GM23338 (cell line): ENCODE data around the gene SVIL. TPM values are rescaled to one million over a fixed set of nuclear protein-coding genes. Genes with fewer than 3 reads are reported as not detected.

ENCODE experiments used
- ATAC-seq: fragments of 200-7000 bp; cut with Tn5 transposase; 3 replicates; pipeline ENCODE4 v1.9.1; 2020
- DNase-seq: peaks from one replicate; pipeline ENCODE4 v3.0.0-alpha.2; 2015; ENCODE audit warnings: low spot score
- H2AFZ ChIP-seq: fragments of 200-600 bp; sonication (generic); 2 replicates; pipeline ENCODE4 v1.8.0; 2016; ENCODE audit warnings: antibody characterized with exemption, mild to moderate bottlenecking, moderate library complexity
- H3F3A ChIP-seq: fragments of 200-600 bp; sonication (generic); replicated peaks from 2 replicates; pipeline ENCODE4 v1.8.0; 2017; ENCODE audit warnings: antibody characterized with exemption, mixed run types, low read depth
- H3K27ac ChIP-seq: fragments of 200-600 bp; sonication (generic); 2 replicates; pipeline ENCODE4 v1.6.1; 2016; ENCODE audit warnings: low read depth
- H3K27me3 ChIP-seq: fragments of 200-600 bp; sonication (generic); 2 replicates; pipeline ENCODE4 v1.8.0; 2016; ENCODE audit warnings: mild to moderate bottlenecking, mixed run types, moderate library complexity; ENCODE audit not compliant: insufficient read depth
- H3K36me3 ChIP-seq: fragments of 200-600 bp; sonication (generic); 2 replicates; pipeline ENCODE4 v1.8.0; 2016; ENCODE audit warnings: mild to moderate bottlenecking; ENCODE audit not compliant: insufficient read depth
- H3K4me1 ChIP-seq: fragments of 200-600 bp; sonication (generic); 2 replicates; pipeline ENCODE4 v1.8.0; 2016; ENCODE audit warnings: mild to moderate bottlenecking, moderate library complexity; ENCODE audit not compliant: insufficient read depth
- H3K4me2 ChIP-seq: fragments of 200-600 bp; sonication (generic); 2 replicates; pipeline ENCODE4 v1.7.1; 2017; ENCODE audit warnings: mixed run types
- H3K4me3 ChIP-seq: fragments of 200-600 bp; sonication (generic); 2 replicates; pipeline ENCODE4 v1.6.1; 2016; ENCODE audit warnings: mixed run types
- H3K79me2 ChIP-seq: fragments of 200-600 bp; sonication (generic); replicated peaks from 2 replicates; pipeline ENCODE4 v1.8.0; 2017; ENCODE audit warnings: mild to moderate bottlenecking; ENCODE audit not compliant: insufficient read depth
- H3K9me2 ChIP-seq: fragments of 200-600 bp; sonication (generic); 2 replicates; pipeline ENCODE4 v1.8.0; 2017; ENCODE audit not compliant: insufficient read depth
- H4K20me1 ChIP-seq: fragments of 200-600 bp; sonication (generic); replicated peaks from 2 replicates; pipeline ENCODE4 v1.8.0; 2017; ENCODE audit warnings: mild to moderate bottlenecking; ENCODE audit not compliant: insufficient read depth
- H3K27ac Mint-ChIP-seq: 2 replicates; pipeline ENCODE4 v1.8.0; 2020; ENCODE audit warnings: inconsistent platforms, mild to moderate bottlenecking, moderate library complexity, mixed read lengths
- H3K27me3 Mint-ChIP-seq: 3 replicates; pipeline ENCODE4 v1.8.0; 2022; ENCODE audit warnings: low read depth, mild to moderate bottlenecking, moderate library complexity, mixed read lengths, inconsistent platforms; ENCODE audit not compliant: insufficient read depth, poor library complexity
- H3K36me3 Mint-ChIP-seq: 3 replicates; pipeline ENCODE4 v1.8.0; 2021; ENCODE audit warnings: low read depth, mild to moderate bottlenecking, inconsistent platforms, moderate library complexity, mixed read lengths
- H3K4me1 Mint-ChIP-seq: 3 replicates; pipeline ENCODE4 v1.8.0; 2020; ENCODE audit warnings: mild to moderate bottlenecking, inconsistent platforms, mixed read lengths
- H3K4me3 Mint-ChIP-seq: 3 replicates; pipeline ENCODE4 v1.8.0; 2021; ENCODE audit warnings: moderate library complexity, mild to moderate bottlenecking, inconsistent platforms, mixed read lengths
- H3K9me3 Mint-ChIP-seq: 3 replicates; pipeline ENCODE4 v1.8.0; 2020; ENCODE audit warnings: moderate library complexity, mild to moderate bottlenecking, inconsistent platforms, mixed read lengths
- CREB1 ChIP-seq: fragments of 250-450 bp; sonication (Bioruptor Pico); IDR thresholded peaks from 2 replicates; pipeline ENCODE4 v1.5.0; 2020; ENCODE audit warnings: low read depth, mild to moderate bottlenecking, moderate library complexity
- EZH2 ChIP-seq: fragments of 200-600 bp; sonication (generic); IDR thresholded peaks from one replicate; pipeline ENCODE4 v1.8.0; 2017; ENCODE audit warnings: antibody characterized with exemption, mild to moderate bottlenecking, low read depth; ENCODE audit not compliant: unreplicated experiment
- EZH2phosphoT487 ChIP-seq: fragments of 200-600 bp; sonication (generic); IDR thresholded peaks from one replicate; pipeline ENCODE4 v1.8.1; 2018; ENCODE audit warnings: antibody characterized with exemption; ENCODE audit not compliant: unreplicated experiment
- JUNB ChIP-seq: IDR thresholded peaks from one replicate; pipeline ENCODE4 v1.6.1; 2016; ENCODE audit warnings: antibody characterized with exemption; ENCODE audit not compliant: unreplicated experiment
- NANOG ChIP-seq: IDR thresholded peaks from 2 replicates; pipeline ENCODE4 v1.6.1; 2016; ENCODE audit warnings: antibody characterized with exemption, borderline replicate concordance
- POLR2AphosphoS5 ChIP-seq: IDR thresholded peaks from 2 replicates; pipeline ENCODE4 v1.6.1; 2016; ENCODE audit warnings: antibody characterized with exemption, low read depth
- REST ChIP-seq: IDR thresholded peaks from one replicate; pipeline ENCODE4 v1.6.1; 2018; ENCODE audit warnings: antibody characterized with exemption; ENCODE audit not compliant: unreplicated experiment
- STAT1 ChIP-seq: IDR thresholded peaks from one replicate; pipeline ENCODE4 v1.6.1; 2016; ENCODE audit warnings: antibody characterized with exemption; ENCODE audit not compliant: unreplicated experiment
- ZNF114 ChIP-seq: fragments of 250-450 bp; sonication (Bioruptor Pico); IDR thresholded peaks from 2 replicates; pipeline ENCODE4 v1.5.0; 2020; ENCODE audit warnings: mild to moderate bottlenecking, moderate library complexity
- ZNF331 ChIP-seq: fragments of 250-450 bp; sonication (Bioruptor Pico); IDR thresholded peaks from 2 replicates; pipeline ENCODE4 v1.5.0; 2020; ENCODE audit warnings: low read depth, mild to moderate bottlenecking, moderate library complexity
- ZNF462 ChIP-seq: fragments of 250-450 bp; sonication (Bioruptor Pico); IDR thresholded peaks from 2 replicates; pipeline ENCODE4 v1.5.0; 2020; ENCODE audit warnings: mild to moderate bottlenecking, moderate library complexity
- polyA plus RNA-seq: library from polyadenylated mRNA; unstranded; fragments of >200 nt; fragmentation: Nextera tagmentation; extraction: Ambion mirVana; gene quantifications from 2 replicates; pipeline ENCODE4 v1.2.1, GENCODE V29; 2016
- total RNA-seq: library from RNA; depleted of rRNA; stranded (reverse); fragments of >200 nt; shearing (Covaris generic); gene quantifications from 2 replicates; pipeline ENCODE4 v1.2.3, GENCODE V29; 2014
- TF ChIP-seq, protein P1 (sequence below): IDR thresholded peaks from 2 replicates; pipeline ENCODE4 v1.6.1; 2016; ENCODE audit warnings: antibody characterized with exemption
- TF ChIP-seq, protein P2 (sequence below), 2 experiments: fragments of 200-600 bp in 1 of 2; sonication (generic) in 1 of 2; conservative IDR thresholded peaks; 2 replicates each; pipeline versions ENCODE4 v1.5.1 to v1.6.1; 2016 to 2017; ENCODE audit warnings: antibody characterized with exemption in 2 of 2, low read depth in 2 of 2, mild to moderate bottlenecking in 2 of 2, moderate library complexity in 1 of 2

The SVIL gene
- total and polyA plus RNA-seq, 2 experiments from 2014 or later, result 8.8 to 34.9 TPM

- Histone ChIP-seq H3K9me2 (no peaks in the 10 kb centered on the region), H3K36me3 (no peaks in the 10 kb centered on the region), H3K4me1 (no peaks in the 10 kb centered on the region; the same call in 1 of the 2 replicates), H4K20me1 (0 out of 2 replicates have a peak, but pooled peaks cover 5% of the 10 kb centered on the region), H3K79me2 (no peaks in the 10 kb centered on the region), H3K27ac (no peak overlapping the region), H3F3A (no peaks in the 10 kb centered on the region), H3K4me2 (no peak overlapping the region), H3K4me3 (no peak overlapping the region), H2AFZ (no peak overlapping the region), H3K27me3 (no peaks in the 10 kb centered on the region)
- H3K4me3 Mint-ChIP-seq, result no peak overlapping the region
- DNase-seq (no peak), ATAC-seq (no peak)
- TF ChIP-seq STAT1, result no peak
- TF ChIP-seq JUNB, result no peak
- TF ChIP-seq, protein P1, sequence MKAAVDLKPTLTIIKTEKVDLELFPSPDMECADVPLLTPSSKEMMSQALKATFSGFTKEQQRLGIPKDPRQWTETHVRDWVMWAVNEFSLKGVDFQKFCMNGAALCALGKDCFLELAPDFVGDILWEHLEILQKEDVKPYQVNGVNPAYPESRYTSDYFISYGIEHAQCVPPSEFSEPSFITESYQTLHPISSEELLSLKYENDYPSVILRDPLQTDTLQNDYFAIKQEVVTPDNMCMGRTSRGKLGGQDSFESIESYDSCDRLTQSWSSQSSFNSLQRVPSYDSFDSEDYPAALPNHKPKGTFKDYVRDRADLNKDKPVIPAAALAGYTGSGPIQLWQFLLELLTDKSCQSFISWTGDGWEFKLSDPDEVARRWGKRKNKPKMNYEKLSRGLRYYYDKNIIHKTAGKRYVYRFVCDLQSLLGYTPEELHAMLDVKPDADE, result no peak
- TF ChIP-seq CREB1 (CRISPR knock-in tag), result no peak
- TF ChIP-seq REST, result no peak
- no peak for TF ChIP-seq ZNF114 (CRISPR knock-in tag)
- TF ChIP-seq EZH2phosphoT487, result no peak
- no peak for TF ChIP-seq NANOG
- TF ChIP-seq EZH2, result no peak
- no peak for TF ChIP-seq POLR2AphosphoS5
- TF ChIP-seq ZNF331 (CRISPR knock-in tag), result no peak
- TF ChIP-seq, protein P2, sequence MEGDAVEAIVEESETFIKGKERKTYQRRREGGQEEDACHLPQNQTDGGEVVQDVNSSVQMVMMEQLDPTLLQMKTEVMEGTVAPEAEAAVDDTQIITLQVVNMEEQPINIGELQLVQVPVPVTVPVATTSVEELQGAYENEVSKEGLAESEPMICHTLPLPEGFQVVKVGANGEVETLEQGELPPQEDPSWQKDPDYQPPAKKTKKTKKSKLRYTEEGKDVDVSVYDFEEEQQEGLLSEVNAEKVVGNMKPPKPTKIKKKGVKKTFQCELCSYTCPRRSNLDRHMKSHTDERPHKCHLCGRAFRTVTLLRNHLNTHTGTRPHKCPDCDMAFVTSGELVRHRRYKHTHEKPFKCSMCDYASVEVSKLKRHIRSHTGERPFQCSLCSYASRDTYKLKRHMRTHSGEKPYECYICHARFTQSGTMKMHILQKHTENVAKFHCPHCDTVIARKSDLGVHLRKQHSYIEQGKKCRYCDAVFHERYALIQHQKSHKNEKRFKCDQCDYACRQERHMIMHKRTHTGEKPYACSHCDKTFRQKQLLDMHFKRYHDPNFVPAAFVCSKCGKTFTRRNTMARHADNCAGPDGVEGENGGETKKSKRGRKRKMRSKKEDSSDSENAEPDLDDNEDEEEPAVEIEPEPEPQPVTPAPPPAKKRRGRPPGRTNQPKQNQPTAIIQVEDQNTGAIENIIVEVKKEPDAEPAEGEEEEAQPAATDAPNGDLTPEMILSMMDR (conservative IDR thresholded peaks at IDR 0.05; ENCODE audit: low read depth in 2 of 2), result no peak
- no peak for TF ChIP-seq ZNF462 (CRISPR knock-in tag)
- peaks cover 1% of the 10 kb centered on the region for H3K27me3 Mint-ChIP-seq
- H3K4me1 Mint-ChIP-seq, result peaks cover 10% of the 10 kb centered on the region; the same call in 2 of the 3 replicates
- no peaks in the 10 kb centered on the region; the same call in 2 of the 3 replicates for H3K36me3 Mint-ChIP-seq
- H3K9me3 Mint-ChIP-seq, result no peaks in the 10 kb centered on the region
- no peak overlapping the region for H3K27ac Mint-ChIP-seq
These were observed 182.8 kb downstream of the SVIL start for GRCh38 chr10:29451946-29452345.
